Activated naive CD4-positive, alpha-beta T cell (primary cell): ENCODE data around the gene LAIR2.

ENCODE experiments used
- DNase-seq, 4 experiments: peaks; one replicate each; lab custom pipeline; 2025; lab: John Stamatoyannopoulos, UW

LAIR2 gene

GRCh38 chr19:54534156-54534555 lies 31.5 kb downstream of the LAIR2 start:
- no peak for DNase-seq

- DNase-seq: no peak
Observed at GRCh38 chr19:54535601-54536000, 33.0 kb downstream of the LAIR2 start.

GRCh38 chr19:54536956-54537355 lies 34.3 kb downstream of the LAIR2 start:
- DNase-seq: no peak

GRCh38 chr19:54541712-54542111 lies 39.1 kb downstream of the LAIR2 start:
- no peak for DNase-seq

- DNase-seq: no peak
Observed at GRCh38 chr19:54548806-54549205, 46.2 kb downstream of the LAIR2 start.

GRCh38 chr19:54549224-54549623 lies 46.6 kb downstream of the LAIR2 start:
- no peak for DNase-seq

GRCh38 chr19:54551293-54551692 lies 48.7 kb downstream of the LAIR2 start:
- DNase-seq: no peak

- no peak for DNase-seq
Observed at GRCh38 chr19:54551950-54552912, 49.6 kb downstream of the LAIR2 start.

GRCh38 chr19:54552913-54553310 lies 50.3 kb downstream of the LAIR2 start:
- DNase-seq: no peak

GRCh38 chr19:54554006-54554405 lies 51.4 kb downstream of the LAIR2 start:
- DNase-seq: no peak

GRCh38 chr19:54554896-54555295 lies 52.3 kb downstream of the LAIR2 start:
- DNase-seq: no peak

- DNase-seq: no peak
Observed at GRCh38 chr19:54556194-54556593, 53.6 kb downstream of the LAIR2 start.

- no peak for DNase-seq
Observed at GRCh38 chr19:54558339-54558738, 55.7 kb downstream of the LAIR2 start.
